ENCODE data around the gene INAFM2.

- TF ChIP-seq TSHZ2 (CRISPR knock-in tag; IDR thresholded peaks at IDR 0.05) (no peak), TOX (CRISPR knock-in tag; IDR thresholded peaks at IDR 0.05; ENCODE audit: borderline replicate concordance) (no peak), BACH2 (CRISPR knock-in tag; IDR thresholded peaks at IDR 0.05; ENCODE audit: borderline replicate concordance) (no peak), ISL1 (CRISPR knock-in tag; IDR thresholded peaks at IDR 0.05) (no peak), ZNF8 (CRISPR knock-in tag; IDR thresholded peaks at IDR 0.05) (no peak), GLIS3 (CRISPR knock-in tag; IDR thresholded peaks at IDR 0.05) (no peak), PATZ1 (CRISPR knock-in tag; IDR thresholded peaks at IDR 0.05; ENCODE audit: borderline replicate concordance) (no peak), ESRRG (CRISPR knock-in tag; IDR thresholded peaks at IDR 0.05) (no peak), ZFP3 (CRISPR knock-in tag; IDR thresholded peaks at IDR 0.05) (no peak), ARNTL (CRISPR knock-in tag; IDR thresholded peaks at IDR 0.05; ENCODE audit: borderline replicate concordance, low read depth) (no peak), SNAI2 (CRISPR knock-in tag; IDR thresholded peaks at IDR 0.05) (no peak)
Observed at GRCh38 chr15:40310993-40311392, 12.5 kb upstream of the INAFM2 start.
